Duodenal mucosa (tissue), 2 donors: Measurements from ENCODE around the gene GPR161.

Experiments used
- H3K27ac ChIP-seq: one replicate; pipeline ENCODE4 v1.7.0; 2013; ENCODE audit warnings: low read depth, low read length
- H3K27me3 ChIP-seq, 2 donors: one replicate each; pipeline ENCODE4 v1.7.0; 2013; ENCODE audit warnings: low read length in 2 of 2, control low read depth in 1 of 2; ENCODE audit not compliant: insufficient read depth in 2 of 2, control insufficient read depth in 1 of 2
- H3K36me3 ChIP-seq, 2 donors: one replicate each; pipeline ENCODE4 v1.7.0; 2013; ENCODE audit warnings: low read length in 2 of 2, control low read depth in 1 of 2; ENCODE audit not compliant: insufficient read depth in 2 of 2, control insufficient read depth in 1 of 2
- H3K4me1 ChIP-seq, 2 donors: one replicate each; pipeline ENCODE4 v1.7.0; 2013; ENCODE audit warnings: low read length in 2 of 2, control low read depth in 1 of 2; ENCODE audit not compliant: insufficient read depth in 2 of 2, control insufficient read depth in 1 of 2
- H3K4me3 ChIP-seq, 2 donors: one replicate each; pipeline ENCODE4 v1.7.0; 2013; ENCODE audit warnings: low read length in 2 of 2, low read depth in 1 of 2
- H3K9ac ChIP-seq, 2 donors: one replicate each; pipeline ENCODE4 v1.7.0; 2013; ENCODE audit warnings: low read length in 2 of 2, low read depth in 1 of 2
- H3K9me3 ChIP-seq, 2 donors: one replicate each; pipeline ENCODE4 v1.7.0; 2013; ENCODE audit warnings: low read length in 2 of 2, control low read depth in 1 of 2; ENCODE audit not compliant: control insufficient read depth in 1 of 2

Gene GPR161

GRCh38 chr1:168135116-168135920 lies 1.4 kb downstream of the GPR161 start:
- no peaks in the 10 kb centered on the region for H3K36me3 ChIP-seq
- peak overlapping the region; percentile 59 to 64 for H3K4me3 ChIP-seq
- H3K27me3 ChIP-seq, result peaks cover 15 to 27% of the 10 kb centered on the region in 2 donors
- peaks cover 10 to 13% of the 10 kb centered on the region in 2 donors for H3K4me1 ChIP-seq
- no peak overlapping the region for H3K27ac ChIP-seq
- H3K9me3 ChIP-seq, result no peaks in the 10 kb centered on the region
- peak overlapping the region in 1 of 2 donors; percentile 37 for H3K9ac ChIP-seq

DNA sequence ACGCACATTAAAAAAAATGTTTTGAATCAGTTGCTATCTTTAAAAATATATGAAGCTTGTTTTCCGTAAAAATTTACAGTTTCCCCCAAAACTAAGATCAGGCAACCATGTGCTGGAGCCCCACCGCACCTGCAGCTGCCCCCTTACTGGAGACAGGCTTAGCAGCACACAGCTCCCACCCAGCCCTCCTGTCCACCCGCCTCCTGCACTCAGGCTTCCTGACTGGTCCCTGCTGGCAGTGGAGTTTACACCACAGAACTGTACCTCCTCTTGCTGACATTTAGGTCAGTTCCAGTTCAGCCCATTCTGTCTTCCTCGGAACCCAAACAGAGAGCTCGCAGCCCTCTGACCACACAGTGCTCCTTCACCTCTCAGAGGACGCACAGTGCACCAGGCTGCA lies 2.1 kb downstream of the GPR161 start:
- Histone ChIP-seq H3K36me3 (no peaks in the 10 kb centered on the region), H3K27me3 (peaks cover 15 to 27% of the 10 kb centered on the region in 2 donors)

GRCh38 chr1:168134132-168134531 lies 2.6 kb downstream of the GPR161 start:
- Histone ChIP-seq H3K4me1 (peaks cover 10 to 13% of the 10 kb centered on the region in 2 donors), H3K27ac (no peak overlapping the region), H3K27me3 (peaks cover 15 to 27% of the 10 kb centered on the region in 2 donors), H3K9me3 (no peaks in the 10 kb centered on the region), H3K36me3 (no peaks in the 10 kb centered on the region), H3K4me3 (no peak overlapping the region), H3K9ac (no peak overlapping the region)

More for the DNA sequence above, 2.1 kb downstream of the GPR161 start:
- Histone ChIP-seq H3K4me1 (peaks cover 10 to 13% of the 10 kb centered on the region in 2 donors), H3K4me3 (no peak overlapping the region), H3K9me3 (no peaks in the 10 kb centered on the region), H3K9ac (no peak overlapping the region), H3K27ac (no peak overlapping the region)

GRCh38 chr1:168129933-168130332 lies 6.8 kb downstream of the GPR161 start:
- no peak overlapping the region for H3K9ac ChIP-seq
- H3K27me3 ChIP-seq, result peaks cover 4 to 17% of the 10 kb centered on the region in 2 donors
- no peaks in the 10 kb centered on the region for H3K36me3 ChIP-seq
- H3K4me3 ChIP-seq, result no peak overlapping the region
- H3K4me1 ChIP-seq, result peaks cover 0 to under 1% of the 10 kb centered on the region in 2 donors
- no peaks in the 10 kb centered on the region for H3K9me3 ChIP-seq
- no peak overlapping the region for H3K27ac ChIP-seq

DNA sequence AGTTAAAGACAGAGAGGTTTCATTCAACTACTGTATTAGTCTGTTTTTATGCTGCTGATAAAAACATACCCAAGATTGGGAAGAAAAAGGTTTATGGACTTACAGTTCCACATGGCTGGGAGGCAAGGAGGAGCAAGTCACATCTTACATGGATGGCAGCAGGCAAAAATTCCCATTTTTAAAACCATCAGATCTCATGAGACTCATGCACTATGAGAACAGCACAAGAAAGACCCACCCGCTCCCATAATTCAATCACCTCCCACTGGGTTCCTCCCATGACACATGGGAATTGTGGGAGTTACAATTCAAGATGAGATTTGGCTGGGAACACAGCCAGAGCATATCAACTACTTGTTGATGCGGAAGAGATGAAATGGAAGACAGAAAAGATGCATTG lies 9.2 kb downstream of the GPR161 start:
- no peak overlapping the region for H3K4me3 ChIP-seq
- no peaks in the 10 kb centered on the region for H3K9me3 ChIP-seq
- peaks cover 0 to 6% of the 10 kb centered on the region in 2 donors for H3K27me3 ChIP-seq
- no peak overlapping the region for H3K27ac ChIP-seq
- H3K9ac ChIP-seq, result no peak overlapping the region
- no peaks in the 10 kb centered on the region for H3K36me3 ChIP-seq
- H3K4me1 ChIP-seq, result no peaks in the 10 kb centered on the region

GRCh38 chr1:168125051-168125450 lies 11.7 kb downstream of the GPR161 start:
- Histone ChIP-seq H3K4me3 (no peak overlapping the region), H3K27me3 (no peaks in the 10 kb centered on the region), H3K4me1 (no peaks in the 10 kb centered on the region), H3K9me3 (no peaks in the 10 kb centered on the region), H3K36me3 (no peaks in the 10 kb centered on the region), H3K9ac (no peak overlapping the region), H3K27ac (no peak overlapping the region)

DNA sequence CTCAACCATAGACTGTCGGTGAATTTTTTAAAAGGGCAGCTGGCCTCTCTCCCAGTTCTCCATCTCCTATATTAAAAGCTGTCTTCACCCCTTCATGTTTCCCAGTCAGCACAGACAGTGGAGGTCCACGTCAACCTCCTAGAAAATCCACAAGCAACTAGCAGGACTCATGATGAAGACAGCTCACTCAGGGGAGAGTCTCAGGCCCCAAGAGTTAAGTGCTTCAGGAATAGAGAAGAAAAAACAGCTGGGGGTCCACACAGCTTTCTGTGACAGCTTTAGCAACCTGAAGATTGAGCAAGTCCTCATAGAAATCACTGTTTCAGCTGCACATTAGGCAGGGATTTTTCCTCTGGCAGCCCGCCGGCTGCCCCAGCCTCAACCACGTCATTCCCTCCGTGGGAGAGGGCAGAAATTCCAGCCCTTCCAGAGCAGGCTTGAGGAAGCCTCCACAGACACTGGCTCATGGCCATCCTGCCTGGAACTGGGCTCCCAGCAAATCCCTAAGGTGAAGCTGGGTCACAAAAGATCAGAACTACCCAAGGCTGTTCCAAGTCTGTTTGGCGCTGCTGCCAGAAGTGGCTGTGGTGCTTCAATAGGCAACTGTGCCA lies 15.2 kb downstream of the GPR161 start:
- Histone ChIP-seq H3K4me3 (no peak overlapping the region), H3K9me3 (no peaks in the 10 kb centered on the region), H3K36me3 (no peaks in the 10 kb centered on the region), H3K27me3 (no peaks in the 10 kb centered on the region), H3K27ac (no peak overlapping the region), H3K4me1 (peaks cover 6 to 9% of the 10 kb centered on the region in 2 donors), H3K9ac (no peak overlapping the region)

- H3K27ac ChIP-seq, result no peak overlapping the region
- H3K9ac ChIP-seq, result no peak overlapping the region
- H3K27me3 ChIP-seq, result no peaks in the 10 kb centered on the region
- no peaks in the 10 kb centered on the region for H3K36me3 ChIP-seq
- H3K4me3 ChIP-seq, result no peak overlapping the region
- H3K9me3 ChIP-seq, result no peaks in the 10 kb centered on the region
- H3K4me1 ChIP-seq, result peaks cover 11 to 16% of the 10 kb centered on the region in 2 donors
These were observed 17.0 kb downstream of the GPR161 start for GRCh38 chr1:168119750-168120149.

DNA sequence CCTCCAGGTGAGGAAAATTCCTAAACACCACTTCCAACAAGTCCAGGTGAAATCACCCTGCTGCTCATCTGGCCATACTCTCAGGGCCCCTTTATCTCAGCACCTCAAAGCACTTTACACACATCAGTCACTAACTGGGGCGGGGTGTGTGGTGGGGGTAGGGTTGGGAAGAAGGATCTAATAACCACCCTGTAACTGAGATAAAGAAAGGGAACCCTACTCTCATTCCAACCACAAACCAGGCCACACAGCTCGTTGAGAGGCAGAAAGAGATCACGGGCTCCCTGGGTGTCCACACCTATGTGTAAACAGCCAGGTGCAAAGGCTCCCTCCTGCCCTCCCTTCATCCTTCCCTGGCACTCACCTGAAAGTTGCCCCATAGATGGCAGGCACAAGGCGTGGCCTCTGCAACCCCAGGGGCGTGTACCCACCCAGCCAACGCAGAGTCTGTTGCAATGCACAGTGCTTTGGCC lies 20.4 kb downstream of the GPR161 start:
- Histone ChIP-seq H3K4me3 (no peak overlapping the region), H3K9me3 (no peaks in the 10 kb centered on the region), H3K27me3 (no peaks in the 10 kb centered on the region), H3K4me1 (peaks cover 11 to 17% of the 10 kb centered on the region in 2 donors), H3K27ac (no peak overlapping the region), H3K36me3 (no peaks in the 10 kb centered on the region), H3K9ac (no peak overlapping the region)

GRCh38 chr1:168114845-168115244 lies 21.9 kb downstream of the GPR161 start:
- H3K4me1 ChIP-seq, result peaks cover 11 to 17% of the 10 kb centered on the region in 2 donors
- no peaks in the 10 kb centered on the region for H3K36me3 ChIP-seq
- H3K27ac ChIP-seq, result no peak overlapping the region
- no peaks in the 10 kb centered on the region for H3K27me3 ChIP-seq
- no peak overlapping the region for H3K4me3 ChIP-seq
- no peak overlapping the region for H3K9ac ChIP-seq
- H3K9me3 ChIP-seq, result no peaks in the 10 kb centered on the region
